HEK293 (cell line): ENCODE results near the gene PEPD.

Experiments
- CTCF ChIP-seq: fragments of 450-650 bp; formaldehyde crosslinking; IDR thresholded peaks from 2 replicates; pipeline ENCODE4 v1.5.1; 2016; ENCODE audit warnings: missing biosample characterization, missing genetic modification characterization
- ZEB2 ChIP-seq: fragments of 450-650 bp; formaldehyde crosslinking; IDR thresholded peaks from 2 replicates; pipeline ENCODE4 v1.5.1; 2016; ENCODE audit warnings: missing biosample characterization, missing genetic modification characterization
- ZNF16 ChIP-seq: fragments of 450-650 bp; formaldehyde crosslinking; IDR thresholded peaks from 2 replicates; pipeline ENCODE4 v1.5.1; 2016; ENCODE audit warnings: low read depth, missing biosample characterization, missing genetic modification characterization
- ZNF449 ChIP-seq: fragments of 450-650 bp; formaldehyde crosslinking; IDR thresholded peaks from 2 replicates; pipeline ENCODE4 v1.5.1; 2017; ENCODE audit warnings: missing biosample characterization, mild to moderate bottlenecking, missing genetic modification characterization, moderate library complexity
- ZNF501 ChIP-seq: fragments of 450-650 bp; formaldehyde crosslinking; IDR thresholded peaks from 2 replicates; pipeline ENCODE4 v1.5.1; 2016; ENCODE audit warnings: missing biosample characterization, missing genetic modification characterization
- ZNF560 ChIP-seq: fragments of 450-650 bp; formaldehyde crosslinking; IDR thresholded peaks from 2 replicates; pipeline ENCODE4 v1.5.1; 2017; ENCODE audit warnings: missing biosample characterization, missing genetic modification characterization, borderline replicate concordance
- ZNF704 ChIP-seq: fragments of 450-650 bp; formaldehyde crosslinking; IDR thresholded peaks from 2 replicates; pipeline ENCODE4 v1.5.1; 2016; ENCODE audit warnings: missing biosample characterization, missing genetic modification characterization

GRCh38 chr19:33410915-33411401 is 110.6 kb downstream of the PEPD start:
- no peak for TF ChIP-seq ZEB2 (tag by site-specific recombination)
- no peak for TF ChIP-seq ZNF449 (tag by site-specific recombination)
- TF ChIP-seq ZNF16 (tag by site-specific recombination): no peak
- TF ChIP-seq CTCF (tag by site-specific recombination): no peak
- no peak for TF ChIP-seq ZNF501 (tag by site-specific recombination)
- TF ChIP-seq ZNF560 (tag by site-specific recombination): no peak
- no peak for TF ChIP-seq ZNF704 (tag by site-specific recombination)
